ENCODE measurements around the gene KL.

The KL gene

DNA sequence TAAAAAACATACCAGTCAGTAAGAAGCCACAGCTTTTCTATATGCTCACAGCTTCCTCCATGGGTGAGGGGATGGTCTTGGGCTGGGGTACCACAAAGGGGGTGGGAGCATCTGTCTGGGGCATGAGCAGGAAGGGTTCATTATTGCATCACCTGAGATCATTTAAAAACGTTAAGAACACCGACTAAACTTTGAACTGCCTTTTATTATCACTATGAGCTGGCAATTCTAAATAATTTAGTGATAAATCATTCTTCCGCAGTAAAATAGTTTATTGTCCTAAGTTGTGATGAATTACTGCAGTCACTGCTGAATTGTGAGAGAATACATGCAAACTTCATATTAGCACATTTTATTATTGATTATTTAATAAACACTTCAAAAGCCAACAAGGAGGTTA, 71.6 kb downstream of the KL start:
- DNase-seq: no peak

DNA sequence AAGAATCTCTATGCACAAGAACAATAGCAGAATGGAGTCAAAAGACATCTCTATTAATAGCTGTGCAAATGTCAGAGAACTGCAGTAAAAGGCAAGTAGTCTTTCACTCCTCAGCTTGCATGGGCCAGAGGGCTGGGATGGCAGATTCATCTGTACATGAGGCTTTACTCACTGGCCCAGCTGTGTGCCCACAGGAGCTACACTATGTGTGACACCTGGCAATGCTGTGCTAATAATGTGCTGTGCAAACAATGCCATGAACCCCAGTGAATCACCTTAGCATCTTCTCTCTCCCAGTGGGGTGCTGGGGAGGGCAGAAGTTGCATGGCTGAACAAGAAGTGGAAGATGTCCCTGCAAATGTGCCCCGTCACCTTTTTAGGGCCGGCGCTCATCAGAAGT, 73.1 kb downstream of the KL start:
- no peak for DNase-seq

DNA sequence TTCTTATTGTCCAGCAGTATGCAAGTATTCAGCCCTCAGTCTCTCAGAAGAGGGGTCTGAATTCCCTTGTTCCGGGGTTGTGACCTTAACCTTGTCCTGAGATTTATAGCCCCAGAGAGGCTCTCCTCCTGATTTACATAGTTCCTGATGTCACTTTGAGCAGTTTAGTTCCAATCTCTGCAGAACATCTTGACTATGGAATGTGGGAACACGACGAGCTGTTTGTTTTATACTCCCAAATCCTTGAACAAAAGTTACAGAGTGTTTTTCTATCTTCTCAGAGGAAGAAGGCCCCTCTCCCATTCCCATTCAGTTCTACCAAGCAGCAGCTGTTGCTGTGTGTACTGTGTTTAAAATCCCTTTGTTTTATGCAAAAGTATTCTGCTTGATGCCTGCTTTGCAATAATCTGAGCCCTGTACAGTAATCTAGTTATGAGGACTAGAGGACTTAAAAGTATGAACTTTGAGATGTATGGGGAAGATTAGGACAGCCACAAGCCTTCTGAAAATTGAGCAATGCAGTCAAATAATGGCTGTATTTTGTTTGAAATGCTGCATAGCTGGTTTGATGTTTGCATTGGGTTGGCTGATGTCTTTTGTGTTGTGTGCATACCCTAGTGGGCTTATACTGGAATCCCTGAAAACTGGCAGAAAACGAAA, 74.7 kb downstream of the KL start:
- DNase-seq: no peak

DNA sequence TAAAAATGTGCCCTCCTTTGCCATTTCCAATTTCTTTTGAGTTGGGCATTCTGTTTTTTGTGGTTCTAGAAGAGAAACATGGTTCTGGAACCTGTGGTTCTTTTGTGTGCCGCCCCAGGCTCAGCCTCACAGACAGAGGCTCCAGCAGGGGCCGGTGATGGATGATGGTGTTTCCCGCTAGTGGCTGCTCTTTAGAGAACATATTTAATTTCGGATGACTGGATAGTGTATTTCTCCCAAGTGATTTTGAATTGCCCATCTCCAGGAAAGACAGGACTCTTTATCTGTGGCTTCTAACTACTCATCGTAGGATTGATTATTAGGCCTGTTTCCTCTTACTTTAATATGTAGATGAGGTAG, 75.2 kb downstream of the KL start:
- no peak for DNase-seq

DNA sequence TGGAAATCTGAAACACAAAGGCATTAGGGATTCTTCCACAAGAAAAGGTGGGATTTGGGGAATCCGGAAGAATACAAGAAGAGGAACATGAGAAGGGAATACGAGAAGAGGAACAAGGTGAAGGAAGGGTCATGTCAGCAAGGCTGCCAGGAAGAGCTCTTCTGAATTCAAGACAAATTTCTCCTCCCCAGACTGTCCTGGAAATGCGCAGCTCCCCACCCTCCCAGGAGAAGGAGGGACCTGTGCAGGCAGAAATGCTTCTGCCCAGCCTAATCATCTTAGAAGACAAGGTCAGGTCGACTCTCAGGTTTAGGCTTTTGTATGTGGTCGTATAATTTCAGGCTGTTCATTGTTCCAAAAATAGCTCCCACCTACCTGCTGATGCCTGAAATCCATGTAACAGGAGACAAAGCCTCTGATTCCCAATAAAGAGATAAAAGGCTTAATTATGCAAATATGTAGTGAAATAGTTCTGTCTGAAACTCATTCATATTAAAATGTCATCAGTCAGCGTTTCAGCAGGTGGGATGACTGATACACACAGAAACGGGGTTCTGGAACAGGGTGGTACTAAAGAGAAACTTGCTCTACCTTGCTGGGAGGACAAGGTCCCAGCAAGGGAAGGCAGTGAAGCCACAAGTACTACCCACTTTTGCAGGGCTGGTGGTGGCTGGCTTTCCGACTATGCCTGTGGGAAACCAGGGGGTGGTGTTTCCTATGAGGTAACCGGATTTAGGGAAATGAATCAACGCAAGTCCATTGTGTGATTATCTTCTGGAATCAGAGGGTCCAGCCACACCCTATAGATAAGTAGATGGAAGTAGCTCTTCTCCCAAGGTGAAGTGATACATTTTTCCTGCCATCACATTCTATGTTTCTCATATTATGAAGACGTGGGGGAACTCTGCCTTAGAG, 76.1 kb downstream of the KL start:
- no peak for DNase-seq

- DNase-seq: no peak
Measured at GRCh38 chr13:33096886-33097605, 80.8 kb downstream of the KL start.

DNA sequence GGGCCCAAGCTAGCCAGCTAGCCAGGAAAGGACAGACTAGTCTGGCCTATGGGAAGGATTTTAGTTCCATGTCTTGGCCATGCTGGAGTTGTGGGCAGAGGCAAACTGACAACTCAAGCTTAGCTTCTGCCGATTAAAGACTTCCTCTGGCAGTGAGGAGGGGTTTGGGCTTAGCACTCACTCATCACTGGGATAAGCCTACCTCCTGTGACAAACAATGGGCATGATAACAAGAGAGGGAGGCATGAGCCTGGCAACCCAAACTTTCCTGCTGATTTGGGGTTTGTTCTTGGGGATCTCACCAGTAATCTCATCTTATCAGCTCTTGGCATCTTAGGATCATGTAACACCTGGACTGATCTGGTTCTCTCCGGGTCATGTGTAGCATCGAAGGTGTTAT, 83.6 kb downstream of the KL start:
- DNase-seq: no peak

GRCh38 chr13:33100886-33101285, 84.7 kb downstream of the KL start:
- DNase-seq: no peak

DNA sequence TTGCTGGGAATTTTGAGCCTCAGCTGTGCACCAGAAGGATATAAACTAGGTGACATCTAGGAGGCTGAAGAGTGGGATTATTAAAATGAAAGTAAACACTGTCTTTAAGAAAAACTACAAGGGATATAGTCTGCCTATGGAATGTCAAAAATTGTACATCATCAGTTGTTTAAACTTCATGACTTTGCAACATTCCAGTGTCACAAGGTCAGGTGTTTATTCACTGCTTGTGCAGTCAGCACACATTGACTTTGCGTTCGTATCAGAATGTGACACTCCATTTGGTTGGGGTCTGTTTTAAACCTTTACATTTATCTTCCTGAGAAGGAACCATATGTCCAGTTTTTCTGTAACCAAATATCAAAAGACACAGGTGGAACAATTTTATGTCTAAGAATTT, 85.6 kb downstream of the KL start:
- no peak for DNase-seq

DNA sequence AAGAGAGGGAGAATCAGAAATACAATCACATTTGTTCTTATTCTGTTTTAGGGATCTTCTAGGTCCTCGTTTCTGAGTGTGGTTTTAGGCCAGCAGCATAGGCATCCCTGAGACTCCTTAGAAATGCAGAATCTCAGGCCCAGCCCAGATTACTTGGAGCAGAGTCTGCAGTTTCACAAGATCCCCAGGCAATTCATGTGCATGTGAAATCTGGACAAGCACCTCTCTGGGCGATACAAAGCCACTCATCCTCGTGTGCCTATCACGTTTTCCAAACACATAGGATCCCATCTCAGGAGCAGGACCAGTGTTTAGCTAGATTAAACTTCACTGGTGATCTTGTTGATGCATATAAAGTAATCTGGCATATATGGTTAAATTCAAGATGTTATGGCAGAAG, 87.2 kb downstream of the KL start:
- no peak for DNase-seq

GRCh38 chr13:33105387-33106005, 89.3 kb downstream of the KL start:
- no peak for DNase-seq

DNA sequence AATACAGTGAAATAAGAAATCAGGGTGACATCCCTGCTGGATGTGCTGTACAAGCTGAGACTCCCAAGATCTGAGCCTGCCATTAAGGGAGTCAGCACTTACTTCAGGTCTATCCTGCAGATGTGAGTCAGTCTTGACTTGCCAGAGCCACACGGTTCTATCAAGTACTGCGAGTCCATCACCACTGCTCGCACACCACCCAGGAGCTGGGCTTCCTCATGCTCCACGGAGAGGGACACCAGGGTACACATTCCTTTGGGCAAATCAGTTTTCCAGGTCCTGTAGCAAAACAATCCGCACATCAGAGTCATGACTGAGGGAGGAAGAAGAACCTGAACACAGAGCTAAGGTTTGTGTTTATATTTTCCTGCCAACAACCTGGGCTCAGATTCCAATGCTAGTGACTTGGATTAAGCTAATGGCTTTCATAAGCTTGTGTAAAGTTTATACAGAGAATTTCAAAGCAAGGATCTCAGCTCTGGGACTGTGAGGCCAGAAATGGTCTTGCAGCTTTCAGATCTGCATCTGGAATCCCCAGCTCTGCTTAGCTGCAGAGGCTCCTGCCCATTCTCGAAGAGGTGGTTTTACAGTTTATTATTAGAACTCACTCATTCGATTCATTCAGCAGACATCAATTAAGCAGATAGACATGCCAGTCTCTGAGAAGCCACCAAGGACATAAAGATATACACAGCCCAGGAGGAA, 90.6 kb downstream of the KL start:
- no peak for DNase-seq

DNA sequence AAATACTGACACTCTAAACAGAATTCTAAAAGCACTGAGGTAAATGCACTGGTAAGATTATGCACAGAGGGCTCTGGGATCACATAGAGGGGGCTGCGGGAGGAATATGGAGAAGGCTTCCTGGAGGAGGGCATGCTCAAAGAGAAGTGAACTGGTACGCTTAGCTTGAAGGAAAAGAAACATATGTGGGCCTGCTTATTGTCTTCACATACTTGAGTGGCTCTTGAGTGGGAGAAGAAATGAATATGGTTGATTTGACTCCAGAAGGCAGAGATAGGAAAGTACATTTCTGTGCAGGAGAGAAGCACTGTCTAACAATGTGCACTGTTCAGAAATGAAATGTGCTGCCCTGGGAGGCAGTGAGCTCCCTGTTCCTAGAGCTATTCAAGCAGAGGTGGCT, 91.1 kb downstream of the KL start:
- DNase-seq: no peak

DNA sequence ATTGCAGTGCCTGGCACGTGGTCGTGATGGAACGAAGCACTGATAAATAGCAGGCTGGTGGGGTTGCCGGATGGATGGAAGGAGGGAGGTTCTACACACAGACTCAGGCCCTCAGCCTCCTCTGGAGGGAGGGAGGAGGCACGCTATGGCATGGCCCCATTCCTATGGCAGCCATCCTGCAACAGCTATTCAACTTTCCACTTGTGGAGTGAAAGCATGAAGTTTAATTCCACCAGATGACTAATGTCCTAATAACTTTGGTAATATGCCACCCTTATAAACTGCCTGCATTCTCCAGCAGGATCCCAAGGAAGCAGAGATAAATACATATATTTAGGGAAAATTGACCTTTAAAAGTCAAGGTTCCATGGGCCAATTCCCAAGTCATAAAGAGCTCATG, 92.4 kb downstream of the KL start:
- no peak for DNase-seq

- DNase-seq: no peak
Measured at GRCh38 chr13:33109271-33109697, 93.1 kb downstream of the KL start.

DNA sequence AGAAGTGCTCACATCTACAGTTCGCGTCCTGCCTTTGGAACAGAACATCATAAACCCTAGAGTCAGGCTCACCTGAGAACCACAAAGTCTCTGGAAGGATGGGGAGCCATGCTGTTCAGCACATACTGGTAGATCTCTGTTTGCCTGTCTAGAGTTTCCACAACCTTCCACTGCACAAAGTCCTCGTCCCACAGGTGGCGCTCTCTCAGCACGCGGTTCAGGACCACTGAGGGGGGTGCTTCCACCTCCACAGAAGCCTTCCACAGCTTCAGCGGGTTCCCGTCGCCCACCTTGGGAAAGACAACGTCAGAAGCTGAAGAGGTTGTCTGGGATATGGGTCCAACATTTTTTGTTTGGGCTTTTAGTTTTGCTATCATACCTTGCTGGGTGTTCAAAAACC, 93.6 kb downstream of the KL start:
- no peak for DNase-seq

GRCh38 chr13:33110386-33110712, 94.1 kb downstream of the KL start:
- no peak for DNase-seq

GRCh38 chr13:33110713-33111413, 94.6 kb downstream of the KL start:
- no peak for DNase-seq

DNA sequence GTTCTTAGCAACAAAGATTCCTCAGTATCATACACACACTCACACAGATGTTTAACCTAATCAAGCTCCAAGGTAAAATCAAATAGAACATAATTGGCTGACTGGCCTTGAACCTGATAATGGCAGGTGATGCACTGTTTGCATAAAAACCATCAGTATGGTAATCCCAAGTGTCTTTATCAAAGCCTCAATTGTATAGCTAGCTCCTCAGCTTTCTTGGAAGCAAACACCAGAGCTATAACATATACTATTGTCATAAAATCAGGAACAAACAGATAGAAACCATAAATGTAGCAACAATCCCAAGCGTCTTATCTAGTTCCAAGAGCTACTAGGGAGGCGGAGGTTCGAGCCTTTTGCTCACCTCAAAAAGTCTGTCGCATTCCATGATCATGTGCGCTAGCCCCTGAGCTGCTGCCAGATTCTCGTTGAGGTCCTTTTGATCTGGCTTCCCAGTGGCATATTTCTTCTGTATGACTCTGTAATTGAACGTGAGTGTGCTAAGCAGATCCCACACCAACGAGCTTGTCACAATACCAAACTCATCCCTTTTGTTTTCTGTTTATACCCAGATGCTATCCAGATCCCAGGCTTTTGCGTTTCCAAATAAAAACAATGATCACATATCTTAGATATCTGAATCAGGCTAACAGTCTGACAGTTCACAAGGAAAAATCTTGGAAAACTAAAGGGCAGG, 95.3 kb downstream of the KL start:
- no peak for DNase-seq

GRCh38 chr13:33112766-33113165, 96.5 kb downstream of the KL start:
- DNase-seq: no peak

GRCh38 chr13:33114146-33114545, 97.9 kb downstream of the KL start:
- no peak for DNase-seq

DNA sequence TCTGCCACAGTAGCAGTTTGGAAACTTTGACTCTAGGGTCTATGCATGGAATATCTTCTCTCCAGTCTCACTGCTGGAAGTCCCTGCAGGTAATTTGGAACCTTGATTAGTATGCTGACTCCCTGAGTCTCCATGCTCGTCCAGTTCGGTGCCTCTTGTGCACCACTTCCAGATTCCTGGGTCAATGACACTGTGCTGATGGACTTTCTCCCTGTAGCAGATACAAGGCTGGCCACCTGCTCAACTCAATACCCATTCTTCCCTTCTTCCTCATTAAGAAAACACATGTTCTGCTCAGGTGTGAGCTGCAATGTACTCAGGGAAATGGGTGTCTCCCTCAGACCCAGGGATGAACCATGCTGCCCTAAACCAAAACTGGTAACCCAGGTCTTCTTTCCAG, 99.1 kb downstream of the KL start:
- no peak for DNase-seq

Measured in NCI-H1930 (cell line).